SK-N-SH (cell line): ENCODE data around the gene LGALS14. TPM values are rescaled to one million over a fixed set of nuclear protein-coding genes. Genes with fewer than 3 reads are reported as not detected.

Source experiments
- CTCF ChIA-PET: fragments of 300-600, 350-600 bp; formaldehyde crosslinking; extraction: SDS; loops from one replicate; lab custom pipeline; 2021; lab: Yijun Ruan, JAX
- POLR2A ChIA-PET: fragments of 350-600 bp; sonication (Branson Sonifier 250); formaldehyde crosslinking; extraction: SDS; loops from one replicate; lab custom pipeline; 2020; ENCODE audit warnings: antibody characterized with exemption, inconsistent platforms; lab: Yijun Ruan, JAX
- DNase-seq: peaks from one replicate; pipeline ENCODE4 v3.0.0; 2012
- H2AFZ ChIP-seq: fragments of 200-600 bp; sonication (generic); 2 replicates; pipeline ENCODE4 v1.8.1; 2016; ENCODE audit warnings: antibody characterized with exemption, mild to moderate bottlenecking, low read depth
- H3F3A ChIP-seq: fragments of 200-600 bp; sonication (generic); replicated peaks from 2 replicates; pipeline ENCODE3; 2016; ENCODE audit warnings: antibody characterized with exemption, mild to moderate bottlenecking; ENCODE audit not compliant: insufficient read depth
- H3K27ac ChIP-seq, 2 experiments: fragments of 200-500 bp in 1 of 2; fragments of 200-600 bp in 1 of 2; sonication (Bioruptor generic) in 1 of 2; sonication (generic), shearing (Covaris generic) in 1 of 2; 2 replicates each; pipeline versions ENCODE4 v1.5.1 to v1.6.1; 2014 to 2016; ENCODE audit warnings: low read depth in 2 of 2, inconsistent platforms in 1 of 2, low read length in 1 of 2, mild to moderate bottlenecking in 1 of 2, mixed read lengths in 1 of 2
- H3K27me3 ChIP-seq: fragments of 200-600 bp; sonication (generic), shearing (Covaris generic); 2 replicates; pipeline ENCODE4 v1.6.1; 2016; ENCODE audit warnings: mixed run types; ENCODE audit not compliant: insufficient read depth
- H3K36me3 ChIP-seq, 2 experiments: fragments of 200-500 bp in 1 of 2; fragments of 200-600 bp in 1 of 2; sonication (Bioruptor generic) in 1 of 2; sonication (generic) in 1 of 2; replicated peaks in 1 of 2; 2 replicates each; pipeline versions ENCODE3 to v1.5.1; 2014 to 2016; ENCODE audit warnings: low read length in 1 of 2, mild to moderate bottlenecking in 1 of 2; ENCODE audit not compliant: insufficient read depth in 2 of 2, control insufficient read depth in 1 of 2
- H3K4me1 ChIP-seq, 2 experiments: fragments of 200-500 bp in 1 of 2; fragments of 200-600 bp in 1 of 2; sonication (Bioruptor generic) in 1 of 2; sonication (generic), shearing (Covaris generic) in 1 of 2; 2 replicates each; pipeline versions ENCODE4 v1.5.1 to v1.6.1; 2014 to 2016; ENCODE audit warnings: low read depth in 1 of 2, low read length in 1 of 2, mixed run types in 1 of 2; ENCODE audit not compliant: insufficient read depth in 2 of 2, control insufficient read depth in 1 of 2
- H3K4me2 ChIP-seq: fragments of 200-600 bp; sonication (generic), shearing (Covaris generic); 2 replicates; pipeline ENCODE4 v1.6.1; 2017; ENCODE audit warnings: mixed run types
- H3K4me3 ChIP-seq, 2 experiments: fragments of 200-500 bp in 1 of 2; fragments of 200-600 bp in 1 of 2; sonication (Bioruptor generic) in 1 of 2; sonication (generic), shearing (Covaris generic) in 1 of 2; 2 replicates each; pipeline versions ENCODE4 v1.5.1 to v1.8.1; 2014 to 2016; ENCODE audit warnings: low read depth in 2 of 2, inconsistent platforms in 1 of 2, low read length in 1 of 2, mild to moderate bottlenecking in 1 of 2, mixed read lengths in 1 of 2, moderate library complexity in 1 of 2
- H3K79me2 ChIP-seq: fragments of 200-600 bp; sonication (generic); 2 replicates; pipeline ENCODE4 v1.8.1; 2017; ENCODE audit warnings: mild to moderate bottlenecking; ENCODE audit not compliant: insufficient read depth
- H3K9ac ChIP-seq: fragments of 200-600 bp; sonication (generic); 2 replicates; pipeline ENCODE4 v1.6.1; 2017; ENCODE audit warnings: mixed run types
- H3K9me2 ChIP-seq: fragments of 200-600 bp; sonication (generic); 2 replicates; pipeline ENCODE4 v1.6.1; 2017; ENCODE audit warnings: mixed run types
- H3K9me3 ChIP-seq: fragments of 200-600 bp; sonication (generic); 2 replicates; pipeline ENCODE4 v1.6.1; 2017; ENCODE audit warnings: mixed run types, mild to moderate bottlenecking, moderate library complexity
- H4K20me1 ChIP-seq: fragments of 200-600 bp; sonication (generic); 2 replicates; pipeline ENCODE4 v1.6.1; 2017; ENCODE audit warnings: mild to moderate bottlenecking, mixed run types; ENCODE audit not compliant: insufficient read depth
- CHD2 ChIP-seq: fragments of 150-350 bp; IDR thresholded peaks from 2 replicates; pipeline ENCODE4 v1.6.1; 2018; ENCODE audit warnings: low read length; ENCODE audit not compliant: partially characterized antibody
- ELF1 ChIP-seq: IDR thresholded peaks from 2 replicates; pipeline ENCODE4 v1.4.0; 2012
- EZH2phosphoT487 ChIP-seq: fragments of 200-600 bp; sonication (generic); IDR thresholded peaks from 2 replicates; pipeline ENCODE4 v1.6.1; 2017; ENCODE audit warnings: low read depth, mixed run types, mild to moderate bottlenecking, antibody characterized with exemption, moderate library complexity, borderline replicate concordance
- GABPA ChIP-seq: IDR thresholded peaks from 2 replicates; pipeline ENCODE4 v1.4.0; 2012; ENCODE audit warnings: low read depth, mild to moderate bottlenecking
- JUND ChIP-seq: IDR thresholded peaks from 2 replicates; pipeline ENCODE4 v1.4.0; 2012
- MXI1 ChIP-seq: IDR thresholded peaks from 2 replicates; pipeline ENCODE4 v1.6.1; 2012; ENCODE audit warnings: mild to moderate bottlenecking, low read depth, low read length, improper control_type of control experiment
- POLR2AphosphoS5 ChIP-seq: IDR thresholded peaks from 2 replicates; pipeline ENCODE4 v1.6.1; 2012; ENCODE audit warnings: low read depth, low read length
- TEAD4 ChIP-seq: IDR thresholded peaks from 2 replicates; pipeline ENCODE4 v1.4.0; 2012; ENCODE audit warnings: mild to moderate bottlenecking, borderline replicate concordance; ENCODE audit not compliant: insufficient read depth
- WGBS: methylation state at CpG from one replicate; pipeline ENCODE4 v1.1.6; 2017; ENCODE audit warnings: low lambda C conversion rate; 5-methylcytosine and 5-hydroxymethylcytosine counted together
- polyA plus RNA-seq, 3 experiments: library from polyadenylated mRNA; depleted of rRNA; stranded (reverse); fragments of >200 nt; gene quantifications; 2 replicates each; pipeline ENCODE4 v1.2.3, GENCODE V29; 2012
- TF ChIP-seq, protein P1 (sequence below): IDR thresholded peaks from 2 replicates; pipeline ENCODE4 v1.4.0; 2012; ENCODE audit warnings: low read depth, borderline replicate concordance
- TF ChIP-seq, protein P2 (sequence below): IDR thresholded peaks from 2 replicates; pipeline ENCODE4 v1.4.0; 2012; ENCODE audit warnings: low read depth, borderline replicate concordance
- TF ChIP-seq, protein P3 (sequence below): fragments of 200-600 bp; sonication (generic); IDR thresholded peaks from 2 replicates; pipeline ENCODE4 v1.6.1; 2017; ENCODE audit warnings: antibody characterized with exemption, mild to moderate bottlenecking, moderate library complexity
- TF ChIP-seq, protein P4 (sequence below): IDR thresholded peaks from 2 replicates; pipeline ENCODE4 v1.6.1; 2012; ENCODE audit warnings: mild to moderate bottlenecking, low read depth, low read length, moderate library complexity

The LGALS14 gene
- polyA plus RNA-seq, 1 of the 3 experiments (the other 2 are of a cell fraction) = not detected

DNA sequence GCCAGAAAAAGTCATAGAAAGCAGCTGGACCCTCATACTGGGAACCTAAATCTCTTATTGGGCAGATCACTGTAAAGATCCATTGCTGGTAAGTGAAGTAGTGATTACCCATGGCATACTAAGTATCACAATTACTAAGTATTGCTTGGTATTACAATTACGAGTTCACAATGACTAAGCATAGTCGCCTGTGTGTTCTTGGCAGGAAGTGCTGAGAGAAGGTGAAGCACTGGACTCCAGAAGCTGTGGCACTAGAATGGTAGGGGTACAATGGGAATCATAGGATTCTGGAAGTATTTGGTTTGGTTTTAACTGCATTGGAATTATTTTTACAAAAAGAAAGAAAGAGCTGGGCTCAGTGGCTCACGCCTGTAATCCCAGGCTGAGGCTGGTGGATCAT is 28.3 kb upstream of the LGALS14 start:
- H3K27me3 ChIP-seq = peaks cover 7% of the 10 kb centered on the region; the same call in 1 of the 2 replicates
- no peak overlapping the region for H3K27ac ChIP-seq
- 8% methylated on average over 3 of the region's 3 CpGs for WGBS
- H3K4me3 ChIP-seq = no peak overlapping the region
- no peak overlapping the region for H3K9ac ChIP-seq
- H3K36me3 ChIP-seq = no peaks in the 10 kb centered on the region
- CTCF ChIA-PET = interaction anchor here (1.5 to 6.1 kb wide), 2 partner anchors 125 kb away, joined by 8 to 51 read pairs; no protein-coding TSS in a partner anchor
- no peak overlapping the region for H3K4me2 ChIP-seq
- H3F3A ChIP-seq = no peaks in the 10 kb centered on the region
- no peaks in the 10 kb centered on the region for H4K20me1 ChIP-seq
- H2AFZ ChIP-seq = no peak overlapping the region
- TF ChIP-seq TEAD4 (no peak), POLR2AphosphoS5 (no peak), EZH2phosphoT487 (no peak), GABPA (no peak)
- TF ChIP-seq, protein P1, sequence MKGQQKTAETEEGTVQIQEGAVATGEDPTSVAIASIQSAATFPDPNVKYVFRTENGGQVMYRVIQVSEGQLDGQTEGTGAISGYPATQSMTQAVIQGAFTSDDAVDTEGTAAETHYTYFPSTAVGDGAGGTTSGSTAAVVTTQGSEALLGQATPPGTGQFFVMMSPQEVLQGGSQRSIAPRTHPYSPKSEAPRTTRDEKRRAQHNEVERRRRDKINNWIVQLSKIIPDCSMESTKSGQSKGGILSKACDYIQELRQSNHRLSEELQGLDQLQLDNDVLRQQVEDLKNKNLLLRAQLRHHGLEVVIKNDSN = no peak
- no peaks in the 10 kb centered on the region for H3K9me2 ChIP-seq
- no peaks in the 10 kb centered on the region for H3K9me3 ChIP-seq
- no peak for DNase-seq
- no peaks in the 10 kb centered on the region for H3K4me1 ChIP-seq
- no peaks in the 10 kb centered on the region for H3K79me2 ChIP-seq
- POLR2A ChIA-PET = no interaction called here

DNA sequence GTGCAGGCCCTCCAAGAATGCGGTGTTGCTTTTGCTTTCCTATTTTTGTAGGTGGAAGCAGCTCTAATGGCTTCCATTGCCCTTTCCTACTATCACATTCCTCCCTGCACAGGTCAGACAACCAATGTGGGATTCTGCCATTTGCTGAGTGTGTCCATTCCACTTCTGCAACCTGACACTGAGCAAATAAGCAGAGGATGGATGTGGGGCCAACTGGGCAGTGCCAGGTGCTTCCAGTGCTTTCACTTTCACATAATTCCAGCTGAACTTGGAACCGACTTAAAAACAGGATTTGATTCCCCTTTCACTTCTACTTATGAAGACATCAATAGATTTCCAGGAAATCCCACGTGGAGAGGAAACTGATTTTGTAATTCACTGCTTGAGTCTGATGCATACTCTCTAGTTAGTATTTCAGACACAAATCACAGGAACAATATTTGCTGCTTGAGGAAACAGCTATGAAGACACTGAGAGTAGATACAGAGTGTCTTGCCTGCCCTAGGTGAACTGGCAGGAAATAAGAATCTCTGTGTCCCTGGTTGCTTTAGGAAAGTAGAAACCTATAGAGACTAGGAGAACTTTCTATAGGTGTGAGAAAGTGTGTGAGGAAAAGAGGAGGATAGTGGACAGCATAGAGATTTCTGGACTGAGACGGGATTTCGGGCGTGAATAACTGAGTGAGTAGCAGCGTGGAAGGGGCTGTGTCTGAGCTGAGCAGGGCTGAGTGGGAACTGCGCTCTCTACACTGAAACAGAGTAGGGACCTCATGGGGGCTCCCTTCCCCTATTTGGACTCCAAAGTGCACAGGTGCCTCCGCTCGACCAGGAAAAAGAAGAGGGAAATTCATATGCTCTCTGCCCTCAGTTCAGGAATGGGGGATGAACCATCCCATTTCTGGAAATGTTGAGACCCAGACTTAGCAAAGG is 26.1 kb upstream of the LGALS14 start:
- H3K4me2 ChIP-seq = peak overlapping the region; percentile 33; the same call in 1 of the 2 replicates
- H3K9me2 ChIP-seq = no peaks in the 10 kb centered on the region
- H3K36me3 ChIP-seq = no peaks in the 10 kb centered on the region
- H3K4me1 ChIP-seq = no peaks in the 10 kb centered on the region
- POLR2A ChIA-PET = no interaction called here
- CTCF ChIA-PET = no interaction called here
- 32% methylated on average over 10 of the region's 10 CpGs for WGBS
- H3F3A ChIP-seq = no peaks in the 10 kb centered on the region
- TF ChIP-seq EZH2phosphoT487 (no peak), CHD2 (no peak), MXI1 (no peak), JUND (no peak), ELF1 (no peak)
- TF ChIP-seq, protein P2, sequence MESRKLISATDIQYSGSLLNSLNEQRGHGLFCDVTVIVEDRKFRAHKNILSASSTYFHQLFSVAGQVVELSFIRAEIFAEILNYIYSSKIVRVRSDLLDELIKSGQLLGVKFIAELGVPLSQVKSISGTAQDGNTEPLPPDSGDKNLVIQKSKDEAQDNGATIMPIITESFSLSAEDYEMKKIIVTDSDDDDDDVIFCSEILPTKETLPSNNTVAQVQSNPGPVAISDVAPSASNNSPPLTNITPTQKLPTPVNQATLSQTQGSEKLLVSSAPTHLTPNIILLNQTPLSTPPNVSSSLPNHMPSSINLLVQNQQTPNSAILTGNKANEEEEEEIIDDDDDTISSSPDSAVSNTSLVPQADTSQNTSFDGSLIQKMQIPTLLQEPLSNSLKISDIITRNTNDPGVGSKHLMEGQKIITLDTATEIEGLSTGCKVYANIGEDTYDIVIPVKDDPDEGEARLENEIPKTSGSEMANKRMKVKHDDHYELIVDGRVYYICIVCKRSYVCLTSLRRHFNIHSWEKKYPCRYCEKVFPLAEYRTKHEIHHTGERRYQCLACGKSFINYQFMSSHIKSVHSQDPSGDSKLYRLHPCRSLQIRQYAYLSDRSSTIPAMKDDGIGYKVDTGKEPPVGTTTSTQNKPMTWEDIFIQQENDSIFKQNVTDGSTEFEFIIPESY = no peak
- TF ChIP-seq, protein P3, sequence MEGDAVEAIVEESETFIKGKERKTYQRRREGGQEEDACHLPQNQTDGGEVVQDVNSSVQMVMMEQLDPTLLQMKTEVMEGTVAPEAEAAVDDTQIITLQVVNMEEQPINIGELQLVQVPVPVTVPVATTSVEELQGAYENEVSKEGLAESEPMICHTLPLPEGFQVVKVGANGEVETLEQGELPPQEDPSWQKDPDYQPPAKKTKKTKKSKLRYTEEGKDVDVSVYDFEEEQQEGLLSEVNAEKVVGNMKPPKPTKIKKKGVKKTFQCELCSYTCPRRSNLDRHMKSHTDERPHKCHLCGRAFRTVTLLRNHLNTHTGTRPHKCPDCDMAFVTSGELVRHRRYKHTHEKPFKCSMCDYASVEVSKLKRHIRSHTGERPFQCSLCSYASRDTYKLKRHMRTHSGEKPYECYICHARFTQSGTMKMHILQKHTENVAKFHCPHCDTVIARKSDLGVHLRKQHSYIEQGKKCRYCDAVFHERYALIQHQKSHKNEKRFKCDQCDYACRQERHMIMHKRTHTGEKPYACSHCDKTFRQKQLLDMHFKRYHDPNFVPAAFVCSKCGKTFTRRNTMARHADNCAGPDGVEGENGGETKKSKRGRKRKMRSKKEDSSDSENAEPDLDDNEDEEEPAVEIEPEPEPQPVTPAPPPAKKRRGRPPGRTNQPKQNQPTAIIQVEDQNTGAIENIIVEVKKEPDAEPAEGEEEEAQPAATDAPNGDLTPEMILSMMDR = no peak
- TF ChIP-seq, protein P1 = no peak
- TF ChIP-seq, protein P4, sequence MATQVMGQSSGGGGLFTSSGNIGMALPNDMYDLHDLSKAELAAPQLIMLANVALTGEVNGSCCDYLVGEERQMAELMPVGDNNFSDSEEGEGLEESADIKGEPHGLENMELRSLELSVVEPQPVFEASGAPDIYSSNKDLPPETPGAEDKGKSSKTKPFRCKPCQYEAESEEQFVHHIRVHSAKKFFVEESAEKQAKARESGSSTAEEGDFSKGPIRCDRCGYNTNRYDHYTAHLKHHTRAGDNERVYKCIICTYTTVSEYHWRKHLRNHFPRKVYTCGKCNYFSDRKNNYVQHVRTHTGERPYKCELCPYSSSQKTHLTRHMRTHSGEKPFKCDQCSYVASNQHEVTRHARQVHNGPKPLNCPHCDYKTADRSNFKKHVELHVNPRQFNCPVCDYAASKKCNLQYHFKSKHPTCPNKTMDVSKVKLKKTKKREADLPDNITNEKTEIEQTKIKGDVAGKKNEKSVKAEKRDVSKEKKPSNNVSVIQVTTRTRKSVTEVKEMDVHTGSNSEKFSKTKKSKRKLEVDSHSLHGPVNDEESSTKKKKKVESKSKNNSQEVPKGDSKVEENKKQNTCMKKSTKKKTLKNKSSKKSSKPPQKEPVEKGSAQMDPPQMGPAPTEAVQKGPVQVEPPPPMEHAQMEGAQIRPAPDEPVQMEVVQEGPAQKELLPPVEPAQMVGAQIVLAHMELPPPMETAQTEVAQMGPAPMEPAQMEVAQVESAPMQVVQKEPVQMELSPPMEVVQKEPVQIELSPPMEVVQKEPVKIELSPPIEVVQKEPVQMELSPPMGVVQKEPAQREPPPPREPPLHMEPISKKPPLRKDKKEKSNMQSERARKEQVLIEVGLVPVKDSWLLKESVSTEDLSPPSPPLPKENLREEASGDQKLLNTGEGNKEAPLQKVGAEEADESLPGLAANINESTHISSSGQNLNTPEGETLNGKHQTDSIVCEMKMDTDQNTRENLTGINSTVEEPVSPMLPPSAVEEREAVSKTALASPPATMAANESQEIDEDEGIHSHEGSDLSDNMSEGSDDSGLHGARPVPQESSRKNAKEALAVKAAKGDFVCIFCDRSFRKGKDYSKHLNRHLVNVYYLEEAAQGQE = no peak
- peak overlapping the region; percentile 43; the same call in 1 of the 2 replicates for H2AFZ ChIP-seq
- no peaks in the 10 kb centered on the region for H3K9me3 ChIP-seq
- no peaks in the 10 kb centered on the region for H4K20me1 ChIP-seq
- no peaks in the 10 kb centered on the region for H3K79me2 ChIP-seq
- peak overlapping the region in 1 of 2 experiments; percentile 17; a peak in 1 of 4 replicates for H3K4me3 ChIP-seq
- no peak overlapping the region for H3K27ac ChIP-seq
- H3K9ac ChIP-seq = no peak overlapping the region
- no peak for DNase-seq
- H3K27me3 ChIP-seq = no peaks in the 10 kb centered on the region; the same call in 1 of the 2 replicates
